ENCODE measurements around the gene SLC66A1.

The SLC66A1 gene

DNA sequence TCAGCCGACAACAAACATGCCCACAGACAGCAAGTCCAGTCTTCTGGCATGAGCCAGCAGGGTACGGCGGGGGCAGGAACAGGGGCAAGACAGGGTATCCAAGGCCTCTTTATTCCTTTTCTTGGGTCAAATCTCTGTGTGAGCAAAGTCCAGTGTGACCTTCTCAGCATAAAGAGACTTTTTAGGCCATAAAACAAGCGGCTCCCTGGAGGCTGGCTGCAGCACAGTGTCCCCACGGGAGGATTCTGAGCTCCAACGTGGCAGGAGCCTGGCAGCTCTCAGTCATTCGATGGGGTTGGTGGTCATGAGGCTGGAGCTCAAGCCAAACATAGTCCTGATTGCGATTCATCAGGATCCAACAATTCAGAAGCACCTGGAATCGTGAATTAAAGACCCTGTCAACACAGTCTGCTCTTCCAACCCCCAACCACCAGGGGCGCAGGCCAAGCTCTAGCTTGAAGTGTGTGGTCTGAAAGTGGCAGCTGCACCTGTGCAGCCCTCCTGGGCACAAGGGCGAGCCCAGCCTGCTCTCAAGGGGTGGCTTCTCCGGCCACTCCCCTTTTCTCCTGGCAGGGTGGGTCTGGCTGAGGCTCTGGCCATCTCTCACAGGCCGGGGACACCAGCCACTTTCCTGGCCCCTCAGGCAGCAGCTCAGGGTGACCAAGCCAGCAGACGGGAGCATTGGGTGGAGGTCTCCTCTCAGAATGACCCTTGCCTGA, 62.1 kb downstream of the SLC66A1 start:
- H2AFZ ChIP-seq (ENCODE audit: low read depth, low read length): no peak overlapping the region
- no peaks in the 10 kb centered on the region for H3K9me3 ChIP-seq (ENCODE audit: insufficient read depth, low read length, severe bottlenecking)
- peaks cover 68% of the 10 kb centered on the region for H3K36me3 ChIP-seq (ENCODE audit: insufficient read depth, low read length)
- DNase-seq: no peak
- ATAC-seq (ENCODE audit: insufficient read depth, low read depth): peak; percentile 66; the same call in 2 of the 3 replicates
- no peak for TF ChIP-seq EZH2 (IDR thresholded peaks at IDR 0.05; ENCODE audit: borderline replicate concordance, low read depth, low read length, severe bottlenecking)
- TF ChIP-seq, protein P1, sequence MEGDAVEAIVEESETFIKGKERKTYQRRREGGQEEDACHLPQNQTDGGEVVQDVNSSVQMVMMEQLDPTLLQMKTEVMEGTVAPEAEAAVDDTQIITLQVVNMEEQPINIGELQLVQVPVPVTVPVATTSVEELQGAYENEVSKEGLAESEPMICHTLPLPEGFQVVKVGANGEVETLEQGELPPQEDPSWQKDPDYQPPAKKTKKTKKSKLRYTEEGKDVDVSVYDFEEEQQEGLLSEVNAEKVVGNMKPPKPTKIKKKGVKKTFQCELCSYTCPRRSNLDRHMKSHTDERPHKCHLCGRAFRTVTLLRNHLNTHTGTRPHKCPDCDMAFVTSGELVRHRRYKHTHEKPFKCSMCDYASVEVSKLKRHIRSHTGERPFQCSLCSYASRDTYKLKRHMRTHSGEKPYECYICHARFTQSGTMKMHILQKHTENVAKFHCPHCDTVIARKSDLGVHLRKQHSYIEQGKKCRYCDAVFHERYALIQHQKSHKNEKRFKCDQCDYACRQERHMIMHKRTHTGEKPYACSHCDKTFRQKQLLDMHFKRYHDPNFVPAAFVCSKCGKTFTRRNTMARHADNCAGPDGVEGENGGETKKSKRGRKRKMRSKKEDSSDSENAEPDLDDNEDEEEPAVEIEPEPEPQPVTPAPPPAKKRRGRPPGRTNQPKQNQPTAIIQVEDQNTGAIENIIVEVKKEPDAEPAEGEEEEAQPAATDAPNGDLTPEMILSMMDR (IDR thresholded peaks at IDR 0.05; ENCODE audit: borderline replicate concordance, extremely low read depth, low read length, poor library complexity, severe bottlenecking): peak; percentile 45
- no peaks in the 10 kb centered on the region for H3K4me1 ChIP-seq (ENCODE audit: insufficient read depth, low read length)
- H3K27me3 ChIP-seq (ENCODE audit: insufficient read depth, low read length, poor library complexity): no peaks in the 10 kb centered on the region
- no peak overlapping the region for H3K4me3 ChIP-seq (ENCODE audit: low read depth in 1 of 2, low read length in 2 of 2)
- no peak overlapping the region for H3K9ac ChIP-seq (ENCODE audit: low read depth, low read length)
- H4K20me1 ChIP-seq (ENCODE audit: insufficient read depth, low read length): peaks cover 45% of the 10 kb centered on the region
- no peak overlapping the region for H3K4me2 ChIP-seq (ENCODE audit: insufficient read depth, low read length)
- H3K79me2 ChIP-seq (ENCODE audit: insufficient read depth, low read length): peaks cover 12% of the 10 kb centered on the region
- H3K27ac ChIP-seq (ENCODE audit: low read length): no peak overlapping the region

- Histone ChIP-seq H4K20me1 (ENCODE audit: insufficient read depth, low read length) (peaks cover 38% of the 10 kb centered on the region), H3K4me2 (ENCODE audit: insufficient read depth, low read length) (no peak overlapping the region), H3K36me3 (ENCODE audit: insufficient read depth, low read length) (peaks cover 73% of the 10 kb centered on the region), H3K4me1 (ENCODE audit: insufficient read depth, low read length) (no peaks in the 10 kb centered on the region), H3K27me3 (ENCODE audit: insufficient read depth, low read length, poor library complexity) (no peaks in the 10 kb centered on the region), H3K4me3 (ENCODE audit: low read depth in 1 of 2, low read length in 2 of 2) (no peak overlapping the region), H2AFZ (ENCODE audit: low read depth, low read length) (no peak overlapping the region), H3K9ac (ENCODE audit: low read depth, low read length) (no peak overlapping the region), H3K27ac (ENCODE audit: low read length) (no peak overlapping the region), H3K9me3 (ENCODE audit: insufficient read depth, low read length, severe bottlenecking) (no peaks in the 10 kb centered on the region), H3K79me2 (ENCODE audit: insufficient read depth, low read length) (peaks cover 7% of the 10 kb centered on the region; the same call in 1 of the 2 replicates)
- ATAC-seq (ENCODE audit: insufficient read depth, low read depth) (no peak), DNase-seq (no peak)
- no peak for TF ChIP-seq EZH2 (IDR thresholded peaks at IDR 0.05; ENCODE audit: borderline replicate concordance, low read depth, low read length, severe bottlenecking)
Observed at GRCh38 chr1:19374926-19375325, 62.8 kb downstream of the SLC66A1 start.

GRCh38 chr1:19375631-19376400, 63.7 kb downstream of the SLC66A1 start:
- ATAC-seq (ENCODE audit: insufficient read depth, low read depth): no peak
- H3K4me1 ChIP-seq (ENCODE audit: insufficient read depth, low read length): no peaks in the 10 kb centered on the region
- no peak overlapping the region for H3K9ac ChIP-seq (ENCODE audit: low read depth, low read length)
- peaks cover 79% of the 10 kb centered on the region for H3K36me3 ChIP-seq (ENCODE audit: insufficient read depth, low read length)
- peaks cover 32% of the 10 kb centered on the region for H4K20me1 ChIP-seq (ENCODE audit: insufficient read depth, low read length)
- no peak overlapping the region for H3K4me3 ChIP-seq (ENCODE audit: low read depth in 1 of 2, low read length in 2 of 2)
- TF ChIP-seq, protein P1 (IDR thresholded peaks at IDR 0.05; ENCODE audit: borderline replicate concordance, extremely low read depth, low read length, poor library complexity, severe bottlenecking): no peak
- TF ChIP-seq EZH2 (IDR thresholded peaks at IDR 0.05; ENCODE audit: borderline replicate concordance, low read depth, low read length, severe bottlenecking): no peak
- peaks cover 7% of the 10 kb centered on the region; the same call in 1 of the 2 replicates for H3K79me2 ChIP-seq (ENCODE audit: insufficient read depth, low read length)
- H3K4me2 ChIP-seq (ENCODE audit: insufficient read depth, low read length): no peak overlapping the region
- H3K9me3 ChIP-seq (ENCODE audit: insufficient read depth, low read length, severe bottlenecking): no peaks in the 10 kb centered on the region
- H2AFZ ChIP-seq (ENCODE audit: low read depth, low read length): no peak overlapping the region
- no peak for DNase-seq
- no peak overlapping the region for H3K27ac ChIP-seq (ENCODE audit: low read length)
- H3K27me3 ChIP-seq (ENCODE audit: insufficient read depth, low read length, poor library complexity): no peaks in the 10 kb centered on the region

Data from DND-41 (cell line).